ENCODE results near the gene USP1. TPM values are rescaled to one million over a fixed set of nuclear protein-coding genes. Genes with fewer than 3 reads are reported as not detected.

Gene USP1
- total and polyA plus RNA-seq, 10 of the 15 experiments (the other 5 are each of a cell fraction or from before 2014, with no cell fraction given) = 25.6 to 77.9 (median 48.1) TPM

DNA sequence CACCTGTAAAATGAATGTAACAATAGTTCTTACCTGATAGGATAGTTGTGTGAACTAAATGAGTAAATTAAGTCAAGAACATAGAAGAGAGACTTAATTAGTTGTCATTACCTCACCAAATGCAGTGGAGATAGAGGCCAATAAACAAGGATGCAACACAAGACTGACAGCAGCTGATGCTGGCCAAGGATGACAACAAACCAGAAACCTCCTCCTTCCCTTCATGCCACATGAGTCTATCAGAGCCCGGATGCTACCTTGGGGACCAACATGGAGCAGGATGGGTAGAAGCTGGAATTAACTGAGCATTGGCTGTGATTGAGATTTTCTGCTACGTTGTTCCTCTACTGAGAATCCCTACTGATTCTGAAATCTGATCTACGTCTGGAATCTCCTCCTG lies 30.3 kb upstream of the USP1 start (continued):
- no peak for TF ChIP-seq ZNF622 (IDR thresholded peaks at IDR 0.05)
- TF ChIP-seq ETV6 (conservative IDR thresholded peaks at IDR 0.05 in 1 of 2, IDR thresholded peaks at IDR 0.05 in 1 of 2; ENCODE audit: borderline replicate concordance in 1 of 2, low read depth in 1 of 2) = no peak
- TF ChIP-seq MTA3 (IDR thresholded peaks at IDR 0.05; ENCODE audit: borderline replicate concordance, low read length) = no peak
- TF ChIP-seq, protein P1, sequence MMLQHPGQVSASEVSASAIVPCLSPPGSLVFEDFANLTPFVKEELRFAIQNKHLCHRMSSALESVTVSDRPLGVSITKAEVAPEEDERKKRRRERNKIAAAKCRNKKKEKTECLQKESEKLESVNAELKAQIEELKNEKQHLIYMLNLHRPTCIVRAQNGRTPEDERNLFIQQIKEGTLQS (IDR thresholded peaks at IDR 0.05; ENCODE audit: borderline replicate concordance, extremely low read depth, low read depth, low read length) = no peak
- TF ChIP-seq DPF2 (IDR thresholded peaks at IDR 0.05) = no peak
- TF ChIP-seq RUNX3 (IDR thresholded peaks at IDR 0.05; ENCODE audit: low read length) = no peak
- TF ChIP-seq PAX5 (IDR thresholded peaks at IDR 0.05; ENCODE audit: borderline replicate concordance, low read depth, low read length) = no peak

GRCh38 chr1:62407398-62408009 lies 29.3 kb upstream of the USP1 start:
- ChIA-PET CTCF (interaction anchor here (0.6 to 5.3 kb wide), 6 partner anchors 19 to 339 kb away, joined by 3 to 51 read pairs (median 4); no protein-coding TSS in a partner anchor), RAD21 (ENCODE audit: unreplicated experiment) (interaction anchor here (1.7 to 4.3 kb wide), 2 partner anchors 232 to 339 kb away, joined by 4 to 24 read pairs; no protein-coding TSS in a partner anchor), POLR2A (no interaction called here), SMC1A (ENCODE audit: uncharacterized antibody, unreplicated experiment) (interaction anchor here (1.1 to 5.0 kb wide), 5 partner anchors 101 to 339 kb away, joined by 3 to 25 read pairs (median 3); no protein-coding TSS in a partner anchor)
- WGBS (ENCODE audit: insufficient coverage, insufficient replicate concordance, low lambda C conversion rate, missing lambda C conversion rate) = 44% methylated on average over 12 of the region's 12 CpGs
- DNase-seq (ENCODE audit: low read depth, low spot score) (no peak), ATAC-seq (peak; percentile 74), FAIRE-seq (peak; percentile 93)
- Histone ChIP-seq H3K9me3 (replicated peaks; ENCODE audit: control insufficient read depth, insufficient read depth, low read length) (no peaks in the 10 kb centered on the region), H3K36me3 (ENCODE audit: control insufficient read depth in 2 of 2, insufficient read depth in 2 of 2, low read length in 1 of 2) (no peaks in the 10 kb centered on the region), H3K27ac (ENCODE audit: control insufficient read depth, insufficient read depth) (no peak overlapping the region), H2AFZ (ENCODE audit: control insufficient read depth, low read depth, low read length) (no peak overlapping the region), H3K79me2 (ENCODE audit: control insufficient read depth, insufficient read depth, low read length) (no peaks in the 10 kb centered on the region), H3K4me2 (ENCODE audit: control insufficient read depth, insufficient read depth) (no peak overlapping the region), H3K27me3 (replicated peaks in 1 of 2; ENCODE audit: control insufficient read depth in 2 of 2, insufficient read depth in 2 of 2, low read length in 1 of 2) (no peaks in the 10 kb centered on the region; a peak in 1 of 4 replicates), H3K4me1 (ENCODE audit: control insufficient read depth, insufficient read depth, low read length) (no peaks in the 10 kb centered on the region), H3K9ac (ENCODE audit: control insufficient read depth, insufficient read depth, low read length) (no peak overlapping the region), H3K4me3 (no peak overlapping the region), H4K20me1 (ENCODE audit: control insufficient read depth, insufficient read depth) (no peaks in the 10 kb centered on the region)
- BruUV-seq (replicated peaks) = no TSS peak
- intact Hi-C loops (cut with micrococcal nuclease; ENCODE audit: unreplicated experiment) (loop anchor here (1.0 to 10.0 kb wide), 3 partner anchors 113 to 325 kb away; no protein-coding TSS in a partner anchor), in situ Hi-C loops (cut with MboI) (loop anchor here (5.0 kb wide), 1 partner anchor 230 kb away; no protein-coding TSS in a partner anchor)
- TF ChIP-seq BCL3 (IDR thresholded peaks at IDR 0.05; ENCODE audit: borderline replicate concordance, insufficient read depth, low read depth, low read length, poor library complexity, severe bottlenecking) (no peak), RAD21 (IDR thresholded peaks at IDR 0.05; ENCODE audit: insufficient read depth, low read depth, low read length) (peak; percentile 82), SMC3 (IDR thresholded peaks at IDR 0.05; ENCODE audit: borderline replicate concordance, low read length) (peak; percentile 51; the same call in 1 of the 2 replicates), EP300 (IDR thresholded peaks at IDR 0.05; ENCODE audit: borderline replicate concordance in 1 of 2, control insufficient read depth in 1 of 2, low read depth in 2 of 2, low read length in 2 of 2) (no peak), NFXL1 (IDR thresholded peaks at IDR 0.05; ENCODE audit: borderline replicate concordance) (no peak)
- TF ChIP-seq, protein P2, sequence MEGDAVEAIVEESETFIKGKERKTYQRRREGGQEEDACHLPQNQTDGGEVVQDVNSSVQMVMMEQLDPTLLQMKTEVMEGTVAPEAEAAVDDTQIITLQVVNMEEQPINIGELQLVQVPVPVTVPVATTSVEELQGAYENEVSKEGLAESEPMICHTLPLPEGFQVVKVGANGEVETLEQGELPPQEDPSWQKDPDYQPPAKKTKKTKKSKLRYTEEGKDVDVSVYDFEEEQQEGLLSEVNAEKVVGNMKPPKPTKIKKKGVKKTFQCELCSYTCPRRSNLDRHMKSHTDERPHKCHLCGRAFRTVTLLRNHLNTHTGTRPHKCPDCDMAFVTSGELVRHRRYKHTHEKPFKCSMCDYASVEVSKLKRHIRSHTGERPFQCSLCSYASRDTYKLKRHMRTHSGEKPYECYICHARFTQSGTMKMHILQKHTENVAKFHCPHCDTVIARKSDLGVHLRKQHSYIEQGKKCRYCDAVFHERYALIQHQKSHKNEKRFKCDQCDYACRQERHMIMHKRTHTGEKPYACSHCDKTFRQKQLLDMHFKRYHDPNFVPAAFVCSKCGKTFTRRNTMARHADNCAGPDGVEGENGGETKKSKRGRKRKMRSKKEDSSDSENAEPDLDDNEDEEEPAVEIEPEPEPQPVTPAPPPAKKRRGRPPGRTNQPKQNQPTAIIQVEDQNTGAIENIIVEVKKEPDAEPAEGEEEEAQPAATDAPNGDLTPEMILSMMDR (IDR thresholded peaks at IDR 0.05 in 2 of 3, conservative IDR thresholded peaks at IDR 0.05 in 1 of 3; ENCODE audit: control insufficient read depth in 2 of 3, extremely low read depth in 1 of 3, insufficient read depth in 1 of 3, low read depth in 3 of 3, low read length in 3 of 3) = peak; percentile 64 to 73 (median 71)
